Measurements from ENCODE around the gene SIRPA. TPM values are rescaled to one million over a fixed set of nuclear protein-coding genes. Genes with fewer than 3 reads are reported as not detected.

Gene SIRPA
- 2.1 and 3.1 TPM in 2 replicates for total RNA-seq

DNA sequence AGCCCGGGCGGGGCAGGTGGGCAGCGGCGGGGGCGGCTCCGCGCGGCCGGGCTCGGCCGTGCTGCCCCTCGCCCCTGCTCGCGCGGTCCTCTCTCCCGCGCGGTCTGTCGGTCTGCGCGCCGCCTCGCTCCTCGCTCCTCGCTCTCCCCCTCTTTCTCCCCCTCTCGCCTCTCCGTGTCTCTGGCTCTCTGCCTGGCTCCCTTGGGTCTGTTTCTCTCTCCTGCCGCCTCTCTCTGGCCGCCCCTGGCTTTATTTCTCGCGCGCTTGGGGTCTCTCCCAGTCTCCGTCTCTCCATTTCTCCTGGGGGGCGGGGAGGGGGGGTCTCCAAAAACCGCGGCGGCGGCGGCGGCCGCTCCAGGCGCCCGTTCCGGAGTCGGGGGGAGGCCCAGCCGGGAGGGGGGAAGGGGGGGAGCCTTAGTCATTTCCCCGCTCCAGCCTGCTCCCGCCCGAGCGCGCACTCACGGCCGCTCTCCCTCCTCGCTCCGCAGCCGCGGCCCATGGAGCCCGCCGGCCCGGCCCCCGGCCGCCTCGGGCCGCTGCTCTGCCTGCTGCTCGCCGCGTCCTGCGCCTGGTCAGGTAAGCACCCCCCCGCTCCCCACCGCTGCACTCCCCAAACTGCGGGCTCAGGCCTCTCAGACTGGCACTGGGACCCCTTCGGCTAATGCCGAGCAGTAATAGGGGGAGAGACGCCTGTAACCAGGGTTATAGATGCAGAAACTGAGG, at the start of gene SIRPA:
Gene SIRPA (plus strand): TSS at position 457 of the 723 bp plus-strand sequence. CDS start 41 bp downstream, at position 498.

Other genes with a start within 250 kb of the SIRPA start
- not detected in 2 replicates for gene SIRPG, start 237.6 kb upstream of the SIRPA start, total RNA-seq
- not detected in 2 replicates for gene PDYN, start 98.7 kb downstream of the SIRPA start, total RNA-seq
- gene STK35, start 206.4 kb downstream of the SIRPA start, total RNA-seq, result 22.1 and 25.9 TPM in 2 replicates